Bone marrow (tissue), 2 donors: ENCODE results near the gene STYXL1.

Experiments used
- DNase-seq, 2 donors: peaks; one replicate each; lab custom pipeline; 2025; lab: John Stamatoyannopoulos, UW

Gene STYXL1

GRCh38 chr7:75955331-75955955 is 92.4 kb downstream of the STYXL1 start:
- DNase-seq = no peak

DNA sequence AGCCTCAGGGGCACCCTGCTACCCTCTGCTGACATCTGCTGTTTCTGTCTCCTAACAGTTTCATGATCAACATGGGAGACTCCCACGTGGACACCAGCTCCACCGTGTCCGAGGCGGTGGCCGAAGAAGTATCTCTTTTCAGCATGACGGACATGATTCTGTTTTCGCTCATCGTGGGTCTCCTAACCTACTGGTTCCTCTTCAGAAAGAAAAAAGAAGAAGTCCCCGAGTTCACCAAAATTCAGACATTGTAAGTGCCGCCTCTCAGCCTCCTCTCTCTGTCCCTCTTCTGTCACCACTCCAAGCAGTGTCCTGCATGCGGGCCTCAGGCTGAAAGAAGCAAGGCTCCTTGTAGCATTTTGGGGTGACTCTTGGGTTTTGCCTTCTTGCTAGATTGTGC is 93.9 kb downstream of the STYXL1 start:
- no peak for DNase-seq

DNA sequence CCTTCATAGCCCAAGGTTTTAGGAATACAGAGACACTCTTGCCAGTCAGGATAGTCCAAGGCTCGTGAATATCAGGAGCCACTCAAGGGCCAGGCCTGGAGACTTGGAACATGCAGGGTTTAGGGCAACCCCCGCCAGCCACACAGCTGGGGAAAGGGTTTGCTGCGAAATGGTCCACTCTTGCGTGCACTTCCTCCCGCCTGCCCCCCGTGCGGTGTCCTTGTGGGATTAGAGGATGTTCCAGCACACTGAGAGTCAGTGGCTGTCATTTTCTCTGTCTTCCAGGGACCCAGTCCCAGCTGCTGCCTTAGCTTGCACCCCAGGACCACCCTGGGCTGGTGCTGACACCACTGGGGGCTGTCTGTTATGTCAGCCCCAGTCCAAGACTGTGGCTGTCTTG is 94.4 kb downstream of the STYXL1 start:
- no peak for DNase-seq

- DNase-seq = peak in 1 of 2 donors; percentile 34
These were observed 96.3 kb downstream of the STYXL1 start for GRCh38 chr7:75951506-75951905.

- peak in 1 of 2 donors; percentile 4 for DNase-seq
These were observed 97.6 kb downstream of the STYXL1 start for GRCh38 chr7:75950111-75950681.

GRCh38 chr7:75948179-75948578 is 99.6 kb downstream of the STYXL1 start:
- DNase-seq = no peak
